Gastrocnemius medialis (tissue), 4 donors: Measurements from ENCODE around the gene NRG3.

Experiments used
- CTCF ChIP-seq, 5 experiments: fragments of 450-650 bp in 3 of 5; fragments of 200-600 bp in 2 of 5; sonication (generic) in 2 of 5; IDR thresholded peaks in 4 of 5; conservative IDR thresholded peaks in 1 of 5; 1 replicate in 4 of 5; 2 replicates in 1 of 5; pipeline ENCODE4 v1.5.1; 2016 to 2019; ENCODE audit warnings: antibody characterized with exemption in 5 of 5, mild to moderate bottlenecking in 3 of 5, moderate library complexity in 3 of 5
- POLR2A ChIP-seq, 2 donors: fragments of 450-650 bp; IDR thresholded peaks; one replicate each; pipeline ENCODE4 v1.6.1; 2017; ENCODE audit warnings: antibody characterized with exemption in 2 of 2, mild to moderate bottlenecking in 2 of 2, moderate library complexity in 2 of 2

- TF ChIP-seq CTCF (IDR thresholded peaks at IDR 0.05 in 4 of 5, conservative IDR thresholded peaks at IDR 0.05 in 1 of 5) = no peak
- no peak for TF ChIP-seq POLR2A (IDR thresholded peaks at IDR 0.05)
These were observed 1086.9 kb downstream of the NRG3 start for GRCh38 chr10:82961864-82962263.
